PFSK-1 (cell line): ENCODE measurements around the gene RHBDD1.

ENCODE experiments used
- FOXP2 ChIP-seq: optimal IDR thresholded peaks from 2 replicates; pipeline ENCODE3; 2011; ENCODE audit warnings: borderline replicate concordance, control low read depth, inconsistent platforms; ENCODE audit not compliant: insufficient read depth; ENCODE audit errors: extremely low read length, extremely low read depth
- POLR2AphosphoS5 ChIP-seq: IDR thresholded peaks from 2 replicates; pipeline ENCODE4 v1.6.1; 2012; ENCODE audit warnings: low read depth, mild to moderate bottlenecking, control low read depth, low read length, moderate library complexity
- SIN3A ChIP-seq: IDR thresholded peaks from 2 replicates; pipeline ENCODE4 v1.6.1; 2012; ENCODE audit warnings: mild to moderate bottlenecking, low read length, moderate library complexity, borderline replicate concordance; ENCODE audit not compliant: insufficient read depth
- TAF1 ChIP-seq: IDR thresholded peaks from 2 replicates; pipeline ENCODE4 v1.6.1; 2012; ENCODE audit warnings: low read length, control low read depth, borderline replicate concordance; ENCODE audit not compliant: insufficient read depth
- TF ChIP-seq, protein P1 (sequence below), 2 experiments: IDR thresholded peaks; 2 replicates each; pipeline versions ENCODE4 v1.6.1 to v1.8.0; 2011 to 2012; ENCODE audit warnings: low read depth in 2 of 2, low read length in 2 of 2, control low read depth in 1 of 2, inconsistent platforms in 1 of 2, mild to moderate bottlenecking in 1 of 2, moderate library complexity in 1 of 2; ENCODE audit not compliant: insufficient read depth in 1 of 2

RHBDD1 gene

DNA sequence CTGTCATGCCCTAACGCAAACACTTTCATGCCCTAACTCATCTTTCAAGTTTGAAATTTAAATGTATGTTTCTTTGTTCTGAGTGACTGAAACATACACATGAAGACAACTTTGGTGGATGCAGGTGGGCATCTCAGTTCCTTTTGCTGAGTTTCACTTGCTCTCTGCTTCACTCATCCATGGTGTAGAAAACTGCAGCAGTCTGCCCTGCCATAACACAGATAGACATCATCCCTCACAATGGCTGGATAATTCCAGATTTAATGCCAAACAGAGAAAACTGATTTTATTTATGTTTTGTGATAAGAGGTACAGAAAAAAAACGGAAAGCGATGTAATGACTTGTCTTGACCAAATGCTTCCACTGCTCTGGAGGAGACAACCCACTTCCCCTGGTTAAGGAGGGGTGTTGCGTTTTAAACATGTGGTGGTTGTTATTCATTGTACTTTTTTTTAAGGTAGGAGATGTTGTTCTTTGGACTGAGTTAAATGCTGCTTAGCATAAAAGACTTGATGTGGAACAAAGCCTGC is 70.4 kb downstream of the RHBDD1 start:
- TF ChIP-seq SIN3A (no peak), FOXP2 (no peak), TAF1 (no peak), POLR2AphosphoS5 (no peak)
- TF ChIP-seq, protein P1, sequence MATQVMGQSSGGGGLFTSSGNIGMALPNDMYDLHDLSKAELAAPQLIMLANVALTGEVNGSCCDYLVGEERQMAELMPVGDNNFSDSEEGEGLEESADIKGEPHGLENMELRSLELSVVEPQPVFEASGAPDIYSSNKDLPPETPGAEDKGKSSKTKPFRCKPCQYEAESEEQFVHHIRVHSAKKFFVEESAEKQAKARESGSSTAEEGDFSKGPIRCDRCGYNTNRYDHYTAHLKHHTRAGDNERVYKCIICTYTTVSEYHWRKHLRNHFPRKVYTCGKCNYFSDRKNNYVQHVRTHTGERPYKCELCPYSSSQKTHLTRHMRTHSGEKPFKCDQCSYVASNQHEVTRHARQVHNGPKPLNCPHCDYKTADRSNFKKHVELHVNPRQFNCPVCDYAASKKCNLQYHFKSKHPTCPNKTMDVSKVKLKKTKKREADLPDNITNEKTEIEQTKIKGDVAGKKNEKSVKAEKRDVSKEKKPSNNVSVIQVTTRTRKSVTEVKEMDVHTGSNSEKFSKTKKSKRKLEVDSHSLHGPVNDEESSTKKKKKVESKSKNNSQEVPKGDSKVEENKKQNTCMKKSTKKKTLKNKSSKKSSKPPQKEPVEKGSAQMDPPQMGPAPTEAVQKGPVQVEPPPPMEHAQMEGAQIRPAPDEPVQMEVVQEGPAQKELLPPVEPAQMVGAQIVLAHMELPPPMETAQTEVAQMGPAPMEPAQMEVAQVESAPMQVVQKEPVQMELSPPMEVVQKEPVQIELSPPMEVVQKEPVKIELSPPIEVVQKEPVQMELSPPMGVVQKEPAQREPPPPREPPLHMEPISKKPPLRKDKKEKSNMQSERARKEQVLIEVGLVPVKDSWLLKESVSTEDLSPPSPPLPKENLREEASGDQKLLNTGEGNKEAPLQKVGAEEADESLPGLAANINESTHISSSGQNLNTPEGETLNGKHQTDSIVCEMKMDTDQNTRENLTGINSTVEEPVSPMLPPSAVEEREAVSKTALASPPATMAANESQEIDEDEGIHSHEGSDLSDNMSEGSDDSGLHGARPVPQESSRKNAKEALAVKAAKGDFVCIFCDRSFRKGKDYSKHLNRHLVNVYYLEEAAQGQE (IDR thresholded peaks at IDR 0.05; ENCODE audit: insufficient read depth in 1 of 2, low read depth in 2 of 2, low read length in 2 of 2), result no peak

DNA sequence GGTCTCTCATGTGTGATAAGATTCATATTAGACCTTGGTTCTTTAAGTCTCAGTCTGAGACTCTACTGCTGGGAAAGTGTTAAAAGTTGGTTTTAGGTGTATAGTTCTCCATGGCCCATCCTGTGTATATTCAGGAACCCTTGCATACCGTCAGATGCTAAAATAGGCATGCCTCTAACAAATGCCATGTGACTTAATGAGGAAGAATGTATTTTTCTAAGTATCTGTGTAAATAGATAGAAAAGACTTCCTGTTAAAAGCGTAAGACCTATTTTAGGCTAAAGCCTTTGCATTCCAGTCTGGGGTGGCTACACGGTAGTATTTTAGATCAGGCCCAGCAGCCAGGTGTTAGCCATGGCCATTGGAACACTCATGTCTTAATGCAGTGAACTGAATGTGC is 73.3 kb downstream of the RHBDD1 start:
- no peak for TF ChIP-seq SIN3A
- TF ChIP-seq, protein P1 (IDR thresholded peaks at IDR 0.05; ENCODE audit: insufficient read depth in 1 of 2, low read depth in 2 of 2, low read length in 2 of 2), result no peak
- no peak for TF ChIP-seq FOXP2
- TF ChIP-seq TAF1, result no peak
- TF ChIP-seq POLR2AphosphoS5, result no peak

DNA sequence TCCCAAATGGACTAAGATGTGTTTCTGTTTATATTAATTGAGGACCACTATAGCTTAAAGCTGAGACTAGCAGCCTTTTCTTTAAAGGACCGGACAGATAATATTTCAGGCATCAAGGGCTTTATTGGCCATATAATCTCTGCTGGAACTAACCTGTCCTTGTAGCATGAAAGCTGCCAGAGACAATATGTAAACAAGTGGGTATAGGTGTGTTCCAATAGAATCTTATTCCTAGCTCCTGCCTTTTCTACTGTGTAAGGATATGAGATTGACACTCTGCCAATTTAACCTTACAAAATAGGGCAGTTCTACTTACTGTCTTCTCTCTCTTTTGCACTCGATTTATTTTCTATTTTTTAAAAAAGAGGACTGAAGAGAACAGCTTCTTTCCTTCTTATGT is 74.0 kb downstream of the RHBDD1 start:
- TF ChIP-seq FOXP2 (no peak), POLR2AphosphoS5 (no peak), SIN3A (no peak), TAF1 (no peak)

DNA sequence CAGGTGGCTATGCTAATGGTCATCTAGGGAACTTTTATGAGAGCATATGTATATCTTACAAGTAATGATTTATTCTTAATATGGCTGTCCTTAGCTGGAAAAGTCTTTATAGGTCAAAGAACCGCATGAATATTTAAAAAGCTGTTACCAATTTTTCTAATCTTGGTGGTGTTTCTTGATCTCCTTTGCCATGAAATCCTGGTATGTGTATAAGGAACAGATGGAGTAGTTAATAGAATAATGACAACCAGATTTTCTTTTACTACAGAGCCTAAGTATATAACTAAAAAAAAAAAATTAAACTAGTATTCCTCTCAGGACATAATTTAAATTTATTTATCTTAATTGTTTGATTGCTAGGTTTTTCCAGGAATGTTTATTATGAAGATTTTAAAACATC is 74.5 kb downstream of the RHBDD1 start:
- TF ChIP-seq FOXP2 (no peak), SIN3A (no peak), TAF1 (no peak), POLR2AphosphoS5 (no peak)
- TF ChIP-seq, protein P1 (IDR thresholded peaks at IDR 0.05; ENCODE audit: insufficient read depth in 1 of 2, low read depth in 2 of 2, low read length in 2 of 2), result no peak

DNA sequence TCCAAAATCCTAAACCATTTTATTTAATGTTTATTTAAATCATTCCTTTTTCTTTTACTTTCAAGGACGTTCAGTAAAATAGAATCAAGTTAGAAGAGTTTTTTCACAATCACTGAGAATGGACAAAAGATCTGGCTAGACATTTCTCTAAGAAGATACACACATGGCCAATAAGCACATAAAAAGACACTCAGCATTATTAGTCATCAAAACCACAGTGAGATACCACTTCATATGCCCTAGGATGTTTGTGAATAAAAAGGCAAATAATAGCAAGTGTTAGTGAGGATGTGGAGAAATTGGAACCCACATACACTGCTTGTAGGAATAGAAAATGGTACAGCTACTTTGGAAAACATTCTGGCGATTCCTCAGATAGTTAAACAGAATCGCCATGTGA is 76.1 kb downstream of the RHBDD1 start:
- TF ChIP-seq SIN3A, result no peak
- TF ChIP-seq, protein P1 (IDR thresholded peaks at IDR 0.05; ENCODE audit: insufficient read depth in 1 of 2, low read depth in 2 of 2, low read length in 2 of 2), result no peak
- no peak for TF ChIP-seq FOXP2
- no peak for TF ChIP-seq TAF1
- TF ChIP-seq POLR2AphosphoS5, result no peak
